HFF-Myc (cell line): Measurements from ENCODE around the gene SAMD4A.

Source experiments
- DNase-seq: peaks from one replicate; pipeline ENCODE4 v3.0.0-alpha.2; 2011; ENCODE audit warnings: low read depth; ENCODE audit errors: extremely low read depth
- H3K4me3 ChIP-seq: replicated peaks from 2 replicates; pipeline ENCODE4 v1.5.1; 2011; ENCODE audit warnings: low read depth, mild to moderate bottlenecking, control low read depth, low read length
- TF ChIP-seq, protein P1 (sequence below): IDR thresholded peaks from 2 replicates; pipeline ENCODE4 v1.5.1; 2012; ENCODE audit warnings: mild to moderate bottlenecking, low read depth, low read length, control low read depth; ENCODE audit errors: missing control alignments

SAMD4A gene

DNA sequence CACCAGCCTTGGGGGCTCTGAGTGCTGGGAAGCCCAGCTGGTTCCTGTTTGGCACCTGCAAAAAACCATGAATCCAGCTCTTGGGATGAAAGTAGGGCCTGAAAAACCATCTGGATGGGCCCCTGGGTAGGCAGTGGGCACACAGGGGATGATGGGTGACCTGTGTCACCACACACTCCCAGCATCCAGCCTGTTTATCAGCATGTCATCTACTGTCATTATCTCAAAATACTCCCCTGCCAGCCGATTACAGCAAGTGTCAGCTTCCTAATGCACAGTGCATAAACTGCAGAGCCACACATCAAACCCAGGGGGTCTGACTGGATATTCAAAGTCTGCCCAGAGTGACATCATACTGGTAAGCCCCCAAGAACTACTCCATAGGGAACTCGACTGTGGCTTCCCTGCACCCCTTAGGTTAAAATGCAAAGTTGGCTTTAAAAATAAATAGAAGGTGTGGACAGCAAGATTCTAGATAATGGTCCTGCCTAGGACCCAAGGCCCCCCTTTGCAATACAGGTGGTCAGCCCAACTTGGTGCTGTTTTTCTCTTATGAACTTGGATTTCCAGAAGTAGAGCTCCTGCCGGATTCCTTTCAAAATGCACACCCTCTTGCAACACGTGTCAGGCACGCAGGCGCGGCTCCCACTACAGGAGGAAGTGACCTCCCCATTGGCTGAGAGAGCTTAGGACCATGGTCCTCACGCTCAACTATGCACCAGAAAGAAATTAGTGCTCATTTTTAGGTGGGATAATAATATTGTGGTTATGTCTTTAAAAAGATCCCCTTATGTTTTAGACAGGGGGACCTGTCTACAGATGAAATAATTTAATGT, 241.6 kb downstream of the SAMD4A start:
- DNase-seq, result no peak
- TF ChIP-seq, protein P1, sequence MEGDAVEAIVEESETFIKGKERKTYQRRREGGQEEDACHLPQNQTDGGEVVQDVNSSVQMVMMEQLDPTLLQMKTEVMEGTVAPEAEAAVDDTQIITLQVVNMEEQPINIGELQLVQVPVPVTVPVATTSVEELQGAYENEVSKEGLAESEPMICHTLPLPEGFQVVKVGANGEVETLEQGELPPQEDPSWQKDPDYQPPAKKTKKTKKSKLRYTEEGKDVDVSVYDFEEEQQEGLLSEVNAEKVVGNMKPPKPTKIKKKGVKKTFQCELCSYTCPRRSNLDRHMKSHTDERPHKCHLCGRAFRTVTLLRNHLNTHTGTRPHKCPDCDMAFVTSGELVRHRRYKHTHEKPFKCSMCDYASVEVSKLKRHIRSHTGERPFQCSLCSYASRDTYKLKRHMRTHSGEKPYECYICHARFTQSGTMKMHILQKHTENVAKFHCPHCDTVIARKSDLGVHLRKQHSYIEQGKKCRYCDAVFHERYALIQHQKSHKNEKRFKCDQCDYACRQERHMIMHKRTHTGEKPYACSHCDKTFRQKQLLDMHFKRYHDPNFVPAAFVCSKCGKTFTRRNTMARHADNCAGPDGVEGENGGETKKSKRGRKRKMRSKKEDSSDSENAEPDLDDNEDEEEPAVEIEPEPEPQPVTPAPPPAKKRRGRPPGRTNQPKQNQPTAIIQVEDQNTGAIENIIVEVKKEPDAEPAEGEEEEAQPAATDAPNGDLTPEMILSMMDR, result no peak
- H3K4me3 ChIP-seq, result no peak overlapping the region

DNA sequence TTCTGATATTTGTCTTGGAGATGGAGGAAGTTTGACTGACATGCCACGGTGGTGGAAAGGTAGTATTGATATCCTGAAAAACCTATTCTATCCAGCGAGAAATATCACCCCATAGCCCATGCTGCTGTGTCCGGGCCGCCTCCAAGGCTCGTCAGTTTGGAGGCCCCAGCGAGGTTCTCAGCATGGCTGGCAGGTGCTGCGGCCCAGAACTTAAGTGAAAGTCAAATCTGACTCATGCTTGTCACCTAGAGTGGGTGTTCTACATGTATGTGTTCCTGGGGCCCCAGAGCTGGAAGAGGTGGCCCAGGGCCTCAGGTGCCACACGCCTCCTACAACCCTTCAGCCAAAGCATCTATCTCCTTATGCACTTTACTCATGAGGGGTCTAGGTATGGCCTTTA, 242.8 kb downstream of the SAMD4A start:
- H3K4me3 ChIP-seq, result no peak overlapping the region
- DNase-seq, result no peak
- TF ChIP-seq, protein P1, result no peak

DNA sequence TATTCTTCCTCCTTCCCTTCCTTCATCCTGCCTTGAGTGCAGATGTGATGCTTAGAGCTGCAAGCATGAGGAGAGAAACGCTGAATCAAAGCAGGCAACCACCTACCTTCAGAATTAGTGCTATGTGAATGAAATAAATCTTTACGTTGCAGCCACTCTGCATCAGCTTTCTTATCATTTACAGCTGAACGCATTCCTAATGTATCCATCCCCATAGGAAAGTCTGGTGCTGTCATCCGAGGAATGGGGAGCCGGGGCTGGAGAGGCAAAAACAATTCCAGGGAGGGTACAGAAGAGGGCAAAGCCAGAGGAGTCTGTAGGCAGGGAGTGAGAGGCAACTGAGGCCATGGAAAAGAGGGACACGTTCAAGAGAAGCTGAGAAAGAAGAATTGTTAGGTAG, 245.7 kb downstream of the SAMD4A start:
- H3K4me3 ChIP-seq, result no peak overlapping the region
- TF ChIP-seq, protein P1, result no peak
- no peak for DNase-seq

DNA sequence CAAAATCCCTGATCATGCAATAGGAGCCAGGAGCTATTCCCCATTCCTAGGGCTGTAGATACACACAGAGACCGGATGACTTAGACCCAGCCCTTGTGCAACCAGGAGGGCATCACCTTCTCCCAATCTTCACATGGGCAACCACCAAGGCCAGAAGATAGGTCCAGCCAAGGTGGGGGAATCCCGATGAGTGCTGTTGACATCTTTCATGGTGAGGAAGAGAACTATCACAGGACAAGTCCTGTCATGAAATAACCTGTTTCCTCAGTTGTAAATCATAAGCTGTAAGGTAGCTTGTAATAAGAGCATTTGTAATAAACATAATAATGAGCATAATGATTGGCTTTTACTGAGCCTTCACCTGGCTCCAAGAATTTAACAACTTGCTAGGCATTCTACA, 246.2 kb downstream of the SAMD4A start:
- DNase-seq, result no peak
- TF ChIP-seq, protein P1, result no peak
- H3K4me3 ChIP-seq, result no peak overlapping the region

DNA sequence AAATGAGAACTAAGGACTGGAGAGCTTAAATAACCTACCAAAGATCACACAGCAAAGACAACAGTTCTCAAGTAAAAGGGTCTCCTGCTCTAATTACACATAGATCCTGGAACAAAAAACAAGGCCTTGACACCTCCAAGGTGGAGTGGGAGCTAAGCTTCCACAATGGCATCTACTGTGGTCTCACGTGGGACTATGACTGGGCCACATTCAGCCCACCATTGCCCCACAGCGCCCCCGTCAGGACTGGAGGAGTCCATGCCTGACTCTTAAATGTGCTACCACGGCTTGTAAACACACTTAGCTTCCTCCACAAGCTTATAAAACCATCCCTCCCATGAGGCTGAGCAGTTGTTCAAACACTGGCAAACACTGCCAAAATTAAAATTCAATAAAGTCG, 247.1 kb downstream of the SAMD4A start:
- no peak for DNase-seq
- TF ChIP-seq, protein P1, result peak; percentile 48
- no peak overlapping the region for H3K4me3 ChIP-seq

DNA sequence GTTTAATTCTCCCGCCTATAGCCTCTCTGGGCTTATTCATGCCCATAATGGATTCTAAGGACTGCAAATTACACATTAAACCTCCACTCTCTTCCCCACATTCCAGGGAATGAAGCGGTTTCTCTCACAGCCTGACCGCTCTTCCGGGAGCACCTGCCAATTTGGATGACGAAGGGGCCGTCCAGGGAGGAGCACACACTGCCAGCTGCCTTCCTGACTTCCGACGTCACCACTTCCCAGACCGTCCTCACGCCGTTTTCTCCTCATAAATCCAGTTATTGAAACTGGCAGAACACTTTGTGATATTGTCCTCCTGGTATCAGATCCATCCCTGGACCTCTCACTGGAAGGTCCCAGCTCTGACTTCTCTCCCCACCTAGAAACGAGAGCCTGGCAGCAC, 248.1 kb downstream of the SAMD4A start:
- TF ChIP-seq, protein P1, result no peak
- H3K4me3 ChIP-seq, result no peak overlapping the region
- no peak for DNase-seq

DNA sequence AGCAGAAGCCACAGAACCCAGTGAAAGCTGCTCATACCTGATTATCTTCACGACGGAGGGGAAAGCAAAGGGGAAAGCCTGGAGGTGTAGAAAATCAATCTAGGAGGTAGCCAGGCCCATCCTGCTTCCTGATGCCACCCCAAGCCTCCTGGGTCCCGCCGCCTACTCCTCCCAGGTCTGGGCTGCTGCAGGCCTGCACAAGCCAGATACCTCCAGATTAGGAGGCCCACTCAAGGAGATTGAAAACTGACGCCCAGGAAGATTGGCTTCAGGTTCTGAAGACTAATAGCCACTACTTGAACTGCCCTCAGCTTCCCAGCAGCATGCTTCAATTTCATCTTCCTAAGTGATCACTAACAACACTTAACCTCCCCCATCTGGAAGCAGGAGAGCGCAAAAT, 248.6 kb downstream of the SAMD4A start:
- no peak for DNase-seq

More for the DNA sequence above, 248.6 kb downstream of the SAMD4A start:
- H3K4me3 ChIP-seq, result no peak overlapping the region
- TF ChIP-seq, protein P1, result no peak
